WTC11 (cell line): ENCODE data around the gene BLID. TPM values are rescaled to one million over a fixed set of nuclear protein-coding genes. Genes with fewer than 3 reads are reported as not detected.

ENCODE experiments used
- ATAC-seq: fragments of 200-7000 bp; cut with Tn5 transposase; 2 replicates; pipeline ENCODE4 v1.10.0; 2021; ENCODE audit warnings: mild to moderate bottlenecking, moderate library complexity
- CTCF ChIA-PET: fragments of 300-600 bp; sonication (Branson Sonifier 250); formaldehyde crosslinking; loops from one replicate; lab custom pipeline; 2021; ENCODE audit warnings: antibody characterized with exemption; lab: Charles Lee
- POLR2A ChIA-PET: fragments of 350-600 bp; sonication (Branson Sonifier 250); formaldehyde crosslinking; loops from one replicate; lab custom pipeline; 2021; ENCODE audit warnings: antibody characterized with exemption; lab: Charles Lee
- DNase-seq: peaks from one replicate; pipeline ENCODE4 v3.0.0; 2021; ENCODE audit warnings: low spot score
- H3K27ac Mint-ChIP-seq: 2 replicates; pipeline ENCODE4 v1.8.0; 2021; ENCODE audit warnings: mixed read lengths
- H3K27me3 Mint-ChIP-seq: 2 replicates; pipeline ENCODE4 v1.8.0; 2021; ENCODE audit warnings: low read depth, mild to moderate bottlenecking, moderate library complexity, mixed read lengths
- H3K36me3 Mint-ChIP-seq: 2 replicates; pipeline ENCODE4 v1.8.0; 2021; ENCODE audit warnings: mixed read lengths
- H3K4me1 Mint-ChIP-seq: 2 replicates; pipeline ENCODE4 v1.8.0; 2022; ENCODE audit warnings: mixed read lengths
- H3K4me3 Mint-ChIP-seq: 2 replicates; pipeline ENCODE4 v1.8.0; 2021; ENCODE audit warnings: mild to moderate bottlenecking, moderate library complexity, mixed read lengths
- H3K9me3 Mint-ChIP-seq: 2 replicates; pipeline ENCODE4 v1.8.0; 2021; ENCODE audit warnings: mixed read lengths
- ATF6 ChIP-seq: sonication (generic); formaldehyde crosslinking; IDR thresholded peaks from 2 replicates; pipeline ENCODE4 v1.8.1; 2023; ENCODE audit warnings: mild to moderate bottlenecking, missing genetic modification reagents
- CREM ChIP-seq: sonication (generic); formaldehyde crosslinking; IDR thresholded peaks from 2 replicates; pipeline ENCODE4 v1.8.1; 2022; ENCODE audit warnings: mild to moderate bottlenecking, missing genetic modification reagents, moderate library complexity
- CTCF ChIP-seq: fragments of 200-600 bp; IDR thresholded peaks from 2 replicates; pipeline ENCODE4 v1.8.0; 2022; ENCODE audit warnings: antibody characterized with exemption
- E2F5 ChIP-seq: sonication (generic); formaldehyde crosslinking; IDR thresholded peaks from 2 replicates; pipeline ENCODE4 v1.8.1; 2022; ENCODE audit warnings: mild to moderate bottlenecking, moderate library complexity, missing genetic modification reagents
- EMX1 ChIP-seq: fragments of 250-450 bp; sonication (Bioruptor Pico); IDR thresholded peaks from 2 replicates; pipeline ENCODE4 v1.8.0; 2021; ENCODE audit warnings: mild to moderate bottlenecking
- ESRRA ChIP-seq: sonication (generic); formaldehyde crosslinking; IDR thresholded peaks from 2 replicates; pipeline ENCODE4 v1.8.1; 2022; ENCODE audit warnings: mild to moderate bottlenecking, missing genetic modification reagents, borderline replicate concordance
- NFE2L1 ChIP-seq: sonication (generic); formaldehyde crosslinking; IDR thresholded peaks from 2 replicates; pipeline ENCODE4 v1.8.1; 2023; ENCODE audit warnings: missing genetic modification reagents
- NR1H2 ChIP-seq: sonication (generic); formaldehyde crosslinking; IDR thresholded peaks from 2 replicates; pipeline ENCODE4 v1.9.0; 2021; ENCODE audit warnings: mild to moderate bottlenecking, moderate library complexity, missing genetic modification reagents
- OVOL2 ChIP-seq: fragments of 250-450 bp; sonication (Bioruptor Pico); IDR thresholded peaks from 2 replicates; pipeline ENCODE4 v1.9.0; 2021; ENCODE audit warnings: mild to moderate bottlenecking, borderline replicate concordance
- SMAD4 ChIP-seq: sonication (generic); formaldehyde crosslinking; IDR thresholded peaks from 2 replicates; pipeline ENCODE4 v1.8.0; 2022; ENCODE audit warnings: mild to moderate bottlenecking, missing genetic modification reagents
- SOX15 ChIP-seq: fragments of 250-450 bp; sonication (Bioruptor Pico); IDR thresholded peaks from 2 replicates; pipeline ENCODE4 v1.9.0; 2021; ENCODE audit warnings: mild to moderate bottlenecking
- TCF7 ChIP-seq: sonication (generic); formaldehyde crosslinking; IDR thresholded peaks from 2 replicates; pipeline ENCODE4 v1.8.0; 2022; ENCODE audit warnings: mild to moderate bottlenecking, low read depth, missing genetic modification reagents, moderate library complexity
- ZBTB43 ChIP-seq: sonication (generic); formaldehyde crosslinking; IDR thresholded peaks from 2 replicates; pipeline ENCODE4 v1.8.1; 2023; ENCODE audit warnings: mild to moderate bottlenecking, missing genetic modification reagents
- ZNF416 ChIP-seq: fragments of 250-450 bp; sonication (Bioruptor Pico); IDR thresholded peaks from 2 replicates; pipeline ENCODE4 v1.9.0; 2021; ENCODE audit warnings: mild to moderate bottlenecking, inconsistent platforms
- ZNF532 ChIP-seq: fragments of 250-450 bp; sonication (Bioruptor Pico); IDR thresholded peaks from 2 replicates; pipeline ENCODE4 v1.9.0; 2021; ENCODE audit warnings: mild to moderate bottlenecking, borderline replicate concordance
- ZSCAN18 ChIP-seq: fragments of 250-450 bp; sonication (Bioruptor Pico); IDR thresholded peaks from 2 replicates; pipeline ENCODE4 v2.1.2; 2022; ENCODE audit warnings: mild to moderate bottlenecking, moderate library complexity
- total RNA-seq: library from RNA; stranded (reverse); gene quantifications from 3 replicates; pipeline ENCODE4 v1.2.3, GENCODE V29; 2021

Gene BLID
- total RNA-seq, 1 experiment from 2014 or later = not detected

GRCh38 chr11:122113836-122114825 is 1.9 kb downstream of the BLID start:
- Mint-ChIP-seq H3K27ac (no peak overlapping the region), H3K36me3 (no peaks in the 10 kb centered on the region), H3K4me1 (peaks cover 19% of the 10 kb centered on the region), H3K27me3 (no peaks in the 10 kb centered on the region)
- DNase-seq = no peak
- TF ChIP-seq SOX15 (CRISPR knock-in tag) (no peak), CTCF (no peak), EMX1 (no peak), ZNF416 (no peak), SMAD4 (CRISPR knock-in tag) (no peak), TCF7 (no peak), OVOL2 (CRISPR knock-in tag) (no peak), ZBTB43 (CRISPR knock-in tag) (no peak), E2F5 (no peak), ZSCAN18 (CRISPR knock-in tag) (no peak), NR1H2 (CRISPR knock-in tag) (no peak), ATF6 (CRISPR knock-in tag) (no peak), CREM (CRISPR knock-in tag) (no peak), ESRRA (CRISPR knock-in tag) (no peak), NFE2L1 (CRISPR knock-in tag) (no peak), ZNF532 (CRISPR knock-in tag) (no peak)
- TF ChIP-seq, all 79 proteins: peak for 0
- Mint-ChIP-seq H3K4me3 (no peak overlapping the region), H3K9me3 (no peaks in the 10 kb centered on the region)
- ChIA-PET CTCF (interaction anchor here (0.8 to 1.2 kb wide), 4 partner anchors 12 to 460 kb away, joined by 3 to 4 read pairs (median 3); no protein-coding TSS in a partner anchor), POLR2A (interaction anchor here (0.5 to 0.7 kb wide), 2 partner anchors 374 to 391 kb away, joined by 3 to 5 read pairs; no protein-coding TSS in a partner anchor)
- no peak for ATAC-seq
